Fibroblast of pulmonary artery (primary cell): ENCODE results near the gene CCDC93.

Experiments
- DNase-seq: peaks from one replicate; pipeline ENCODE4 v3.0.0-alpha.2; 2010; ENCODE audit warnings: low read depth
- H3K4me3 ChIP-seq: replicated peaks from 2 replicates; pipeline ENCODE4 v1.5.1; 2011; ENCODE audit warnings: low read depth, mild to moderate bottlenecking, control low read depth, low read length, moderate library complexity
- TF ChIP-seq, protein P1 (sequence below): IDR thresholded peaks from 2 replicates; pipeline ENCODE4 v1.5.1; 2011; ENCODE audit warnings: mild to moderate bottlenecking, control low read depth, low read length, inconsistent platforms; ENCODE audit errors: missing control alignments

CCDC93 gene

DNA sequence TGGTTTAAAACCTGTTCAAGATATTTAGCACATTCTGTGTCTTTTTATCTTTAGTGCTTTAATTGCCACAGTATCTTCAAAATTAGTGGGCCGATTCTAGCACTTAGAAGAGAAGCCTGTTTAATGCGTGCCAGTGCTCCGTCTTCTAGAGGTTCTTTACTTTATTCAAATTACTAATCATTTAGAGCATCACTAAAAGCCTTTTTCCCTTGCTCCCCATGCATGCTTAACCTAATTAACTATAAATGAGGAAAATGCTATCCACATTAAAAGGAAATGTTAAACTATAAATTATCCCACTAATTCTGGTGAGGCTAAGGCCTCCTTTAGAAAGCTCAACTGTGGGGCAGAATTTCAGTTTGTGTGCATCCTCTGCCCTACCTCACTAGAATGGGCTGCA is 42.9 kb upstream of the CCDC93 start:
- TF ChIP-seq, protein P1, sequence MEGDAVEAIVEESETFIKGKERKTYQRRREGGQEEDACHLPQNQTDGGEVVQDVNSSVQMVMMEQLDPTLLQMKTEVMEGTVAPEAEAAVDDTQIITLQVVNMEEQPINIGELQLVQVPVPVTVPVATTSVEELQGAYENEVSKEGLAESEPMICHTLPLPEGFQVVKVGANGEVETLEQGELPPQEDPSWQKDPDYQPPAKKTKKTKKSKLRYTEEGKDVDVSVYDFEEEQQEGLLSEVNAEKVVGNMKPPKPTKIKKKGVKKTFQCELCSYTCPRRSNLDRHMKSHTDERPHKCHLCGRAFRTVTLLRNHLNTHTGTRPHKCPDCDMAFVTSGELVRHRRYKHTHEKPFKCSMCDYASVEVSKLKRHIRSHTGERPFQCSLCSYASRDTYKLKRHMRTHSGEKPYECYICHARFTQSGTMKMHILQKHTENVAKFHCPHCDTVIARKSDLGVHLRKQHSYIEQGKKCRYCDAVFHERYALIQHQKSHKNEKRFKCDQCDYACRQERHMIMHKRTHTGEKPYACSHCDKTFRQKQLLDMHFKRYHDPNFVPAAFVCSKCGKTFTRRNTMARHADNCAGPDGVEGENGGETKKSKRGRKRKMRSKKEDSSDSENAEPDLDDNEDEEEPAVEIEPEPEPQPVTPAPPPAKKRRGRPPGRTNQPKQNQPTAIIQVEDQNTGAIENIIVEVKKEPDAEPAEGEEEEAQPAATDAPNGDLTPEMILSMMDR = no peak
- H3K4me3 ChIP-seq = no peak overlapping the region
- DNase-seq = no peak

DNA sequence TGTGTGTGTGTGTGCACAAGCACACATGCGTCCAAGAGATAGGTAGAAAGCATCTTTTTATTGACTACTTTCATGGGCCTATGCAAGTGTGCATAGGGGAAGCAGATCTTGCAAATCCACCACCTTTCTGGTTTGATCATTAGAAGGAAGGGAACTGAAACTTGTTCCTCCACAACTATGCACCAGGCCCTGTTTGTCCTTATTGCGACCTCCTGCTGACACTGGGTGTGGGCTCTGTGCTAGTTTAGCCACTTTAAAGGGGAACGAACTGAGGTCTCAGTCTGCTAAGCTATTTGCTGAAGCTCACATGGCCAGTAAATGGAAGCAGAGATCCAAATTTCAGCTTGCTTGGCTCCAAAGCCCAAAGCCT is 42.3 kb upstream of the CCDC93 start:
- DNase-seq = no peak
- no peak overlapping the region for H3K4me3 ChIP-seq
- TF ChIP-seq, protein P1 = no peak

DNA sequence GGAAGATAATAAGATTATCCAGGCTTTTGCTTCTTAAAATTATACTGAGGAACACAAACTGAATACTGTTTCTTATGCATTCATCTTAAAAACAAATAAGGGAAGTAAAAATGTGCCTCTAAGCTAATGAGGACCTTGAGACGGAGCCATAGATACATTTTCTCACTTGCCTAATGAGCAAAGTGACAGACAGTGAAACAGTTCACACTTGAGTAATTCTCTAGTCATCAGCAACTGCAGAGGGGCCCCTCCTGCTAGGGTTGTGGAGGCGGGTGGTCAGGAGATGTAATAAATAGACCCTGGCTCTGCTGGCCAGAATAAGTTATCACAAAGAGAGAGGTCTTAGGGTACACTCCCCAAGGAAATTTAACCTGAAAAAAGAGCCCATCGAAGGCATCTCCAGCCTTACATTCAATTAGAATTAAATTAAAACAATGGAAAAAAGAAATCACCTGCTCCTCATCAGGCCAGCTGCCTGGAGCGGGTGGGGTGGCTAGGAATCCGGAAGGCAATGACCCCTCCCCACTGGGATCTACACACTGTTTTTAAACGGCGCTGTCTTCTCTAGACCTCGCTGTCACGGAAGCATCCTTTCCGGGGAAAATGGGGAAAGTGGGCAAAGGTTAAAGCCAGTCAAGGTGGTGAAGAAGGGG is 41.8 kb upstream of the CCDC93 start:
- no peak overlapping the region for H3K4me3 ChIP-seq
- TF ChIP-seq, protein P1 = no peak
- no peak for DNase-seq

DNA sequence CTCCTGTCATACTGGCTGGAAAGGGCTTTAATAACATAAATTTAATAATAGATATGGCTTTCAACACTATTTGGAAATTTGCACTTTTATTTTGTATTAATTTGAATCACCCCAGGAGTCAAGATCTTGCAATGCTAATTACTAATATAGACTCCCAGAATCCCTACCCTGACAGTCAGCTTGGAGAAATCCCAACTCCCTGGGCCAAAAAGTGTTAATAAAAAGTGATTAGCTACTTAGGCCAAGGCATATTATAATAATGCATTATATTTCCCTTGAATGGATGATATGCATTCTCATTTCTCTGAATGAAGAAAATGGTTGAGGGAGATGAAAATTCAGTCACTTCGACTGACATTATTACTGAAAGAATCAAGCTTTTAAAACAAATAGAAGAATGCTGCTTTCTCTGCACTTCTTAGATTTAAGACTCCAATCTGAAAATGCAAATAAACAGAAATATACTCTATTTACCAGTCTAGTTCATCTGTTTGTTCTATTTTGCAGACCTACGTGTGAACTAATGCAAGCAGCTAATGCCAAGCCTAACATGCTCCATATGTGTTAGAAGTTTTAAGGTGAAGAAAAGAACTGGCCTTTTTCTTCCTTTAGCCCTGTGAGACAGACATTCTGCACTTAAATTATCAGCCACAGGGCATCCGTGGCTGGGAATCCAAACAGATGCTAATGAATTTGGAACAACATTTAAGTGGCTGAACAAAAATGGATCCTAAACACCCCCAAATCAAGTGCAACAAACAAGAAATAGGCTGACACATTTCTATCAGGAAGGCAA is 40.5 kb upstream of the CCDC93 start:
- H3K4me3 ChIP-seq = no peak overlapping the region
- TF ChIP-seq, protein P1 = no peak
- DNase-seq = no peak

DNA sequence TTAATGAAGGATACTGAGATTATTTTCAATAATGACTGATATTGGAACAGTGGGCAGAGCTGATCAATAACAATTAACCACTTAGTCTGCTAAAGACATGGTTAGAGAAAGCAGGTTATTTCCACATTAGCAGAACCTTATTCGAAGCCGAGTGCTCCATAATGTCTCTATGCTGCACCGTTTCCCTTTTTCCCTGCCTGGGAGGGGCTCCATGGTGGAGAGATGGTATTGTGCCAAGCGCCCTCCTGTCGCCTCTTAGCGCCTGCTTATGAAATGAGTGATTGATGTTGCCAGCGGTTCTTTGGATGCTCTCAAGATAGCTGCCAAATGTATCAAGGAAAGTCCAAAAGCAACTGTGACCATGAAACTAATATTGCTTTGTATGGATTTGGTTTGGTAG is 39.8 kb upstream of the CCDC93 start:
- DNase-seq = no peak
- H3K4me3 ChIP-seq = no peak overlapping the region
- TF ChIP-seq, protein P1 = no peak

DNA sequence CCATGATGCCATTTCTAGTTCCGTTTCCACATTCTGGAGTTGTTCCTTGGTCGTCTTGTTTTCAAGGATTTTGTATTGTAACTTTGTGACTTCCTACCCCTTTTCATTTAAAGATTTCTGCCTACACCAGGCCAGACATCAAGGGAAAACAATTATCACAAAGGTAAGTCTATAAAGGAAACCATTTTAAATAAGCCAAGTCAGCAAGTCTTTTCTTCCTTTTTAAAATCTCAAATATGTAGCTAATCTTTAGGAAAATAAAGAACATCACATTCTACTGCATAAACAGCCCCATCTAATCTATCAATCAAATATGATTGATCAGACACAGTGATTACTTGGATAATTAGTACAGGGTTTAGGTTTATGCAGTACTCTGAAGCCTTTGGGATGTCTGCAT is 38.6 kb upstream of the CCDC93 start:
- no peak overlapping the region for H3K4me3 ChIP-seq
- DNase-seq = no peak
- TF ChIP-seq, protein P1 = no peak
